Stimulated activated CD4-positive, alpha-beta T cell treated with anti-CD3 and anti-CD28 coated beads, Interleukin-15, amount 100 ng/mL, for 48 hours (primary cell): ENCODE data around the gene STIM2.
"Not testable (repeated sequence)": the region's sequence is repeated elsewhere in the genome, so short reads cannot be mapped to it uniquely, and the experiment has no call there.

Experiments
- DNase-seq, 2 donors: peaks; one replicate each; pipeline ENCODE4 v3.0.0-alpha.2; 2020; ENCODE audit warnings: low read depth in 2 of 2

Gene STIM2

GRCh38 chr4:26953366-26953765 lies 92.7 kb downstream of the STIM2 start:
- DNase-seq = no peak

- no peak for DNase-seq
Observed at GRCh38 chr4:26953770-26954423, 93.3 kb downstream of the STIM2 start.

GRCh38 chr4:26955241-26955640 lies 94.6 kb downstream of the STIM2 start:
- no peak for DNase-seq

GRCh38 chr4:26958925-26959653 lies 98.4 kb downstream of the STIM2 start:
- no peak for DNase-seq

GRCh38 chr4:26959654-26960047 lies 99.0 kb downstream of the STIM2 start:
- DNase-seq = no peak

GRCh38 chr4:26962720-26963119 lies 102.1 kb downstream of the STIM2 start:
- DNase-seq = no peak

GRCh38 chr4:26964512-26964911 lies 103.9 kb downstream of the STIM2 start:
- DNase-seq = no peak

GRCh38 chr4:26964994-26965393 lies 104.4 kb downstream of the STIM2 start:
- DNase-seq = no peak

GRCh38 chr4:26975464-26976181 lies 115.0 kb downstream of the STIM2 start:
- not testable (repeated sequence) for DNase-seq

GRCh38 chr4:26978387-26979053 lies 117.9 kb downstream of the STIM2 start:
- DNase-seq = no peak

- no peak for DNase-seq
Observed at GRCh38 chr4:26984896-26985295, 124.3 kb downstream of the STIM2 start.

GRCh38 chr4:26985873-26986272 lies 125.2 kb downstream of the STIM2 start:
- no peak for DNase-seq

- DNase-seq = no peak
Observed at GRCh38 chr4:26987191-26987590, 126.5 kb downstream of the STIM2 start.

- DNase-seq = no peak
Observed at GRCh38 chr4:26991057-26991456, 130.4 kb downstream of the STIM2 start.

- DNase-seq = no peak
Observed at GRCh38 chr4:26992657-26993361, 132.2 kb downstream of the STIM2 start.

- no peak for DNase-seq
Observed at GRCh38 chr4:26993539-26993938, 132.9 kb downstream of the STIM2 start.

- no peak for DNase-seq
Observed at GRCh38 chr4:26993967-26994366, 133.3 kb downstream of the STIM2 start.

- no peak for DNase-seq
Observed at GRCh38 chr4:26995316-26995715, 134.7 kb downstream of the STIM2 start.

GRCh38 chr4:26996745-26997144 lies 136.1 kb downstream of the STIM2 start:
- no peak for DNase-seq

- no peak for DNase-seq
Observed at GRCh38 chr4:26999689-27000088, 139.0 kb downstream of the STIM2 start.

GRCh38 chr4:27000122-27000521 lies 139.5 kb downstream of the STIM2 start:
- no peak for DNase-seq

GRCh38 chr4:27000820-27001219 lies 140.2 kb downstream of the STIM2 start:
- DNase-seq = no peak
